NCI-H1092 (cell line): ENCODE results near the gene BDKRB2.
"Not testable (repeated sequence)": the region's sequence is repeated elsewhere in the genome, so short reads cannot be mapped to it uniquely, and the experiment has no call there.

Source experiments
- DNase-seq: peaks from one replicate; lab custom pipeline; 2025; lab: John Stamatoyannopoulos, UW

BDKRB2 gene

GRCh38 chr14:96225213-96225612 is 20.6 kb downstream of the BDKRB2 start:
- no peak for DNase-seq

- DNase-seq: no peak
Measured at GRCh38 chr14:96225745-96226151, 21.1 kb downstream of the BDKRB2 start.

DNA sequence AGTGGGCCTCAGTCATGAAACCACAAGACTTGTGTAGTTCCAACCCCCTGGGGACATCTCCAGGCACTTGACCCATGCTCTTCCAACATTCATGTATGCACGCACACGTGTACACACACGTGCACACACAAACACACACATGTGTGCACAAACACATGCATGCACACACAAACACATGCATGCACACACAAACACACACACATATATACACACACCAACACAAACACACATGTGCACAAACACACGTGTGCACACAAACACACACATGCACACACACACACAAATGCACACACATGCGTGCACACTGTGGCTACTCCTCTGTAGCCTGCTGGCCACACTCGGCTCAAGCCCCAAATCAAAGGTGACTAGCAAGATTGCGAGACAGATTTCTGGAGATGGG is 22.8 kb downstream of the BDKRB2 start:
- no peak for DNase-seq

- no peak for DNase-seq
Measured at GRCh38 chr14:96229315-96229714, 24.7 kb downstream of the BDKRB2 start.

DNA sequence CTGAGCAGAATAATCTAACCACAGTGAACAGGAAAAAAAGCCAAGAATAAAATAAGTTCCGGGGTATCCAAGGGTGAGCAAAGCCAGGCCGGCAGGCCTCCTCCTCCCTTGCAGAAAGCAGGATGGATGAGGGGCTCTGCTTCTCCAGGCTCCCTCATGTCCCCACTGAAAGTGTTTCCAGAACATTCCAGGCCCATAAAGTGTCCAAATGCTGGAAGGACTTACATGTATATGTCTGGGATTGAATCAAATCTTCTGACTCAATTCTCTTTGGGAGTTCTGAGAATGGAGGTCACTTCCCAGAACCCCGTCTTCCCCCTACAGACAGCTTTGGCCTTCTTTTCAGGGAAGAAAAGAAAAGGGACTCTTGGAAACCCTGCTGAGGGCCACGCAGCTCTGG is 26.4 kb downstream of the BDKRB2 start:
- DNase-seq: no peak

DNA sequence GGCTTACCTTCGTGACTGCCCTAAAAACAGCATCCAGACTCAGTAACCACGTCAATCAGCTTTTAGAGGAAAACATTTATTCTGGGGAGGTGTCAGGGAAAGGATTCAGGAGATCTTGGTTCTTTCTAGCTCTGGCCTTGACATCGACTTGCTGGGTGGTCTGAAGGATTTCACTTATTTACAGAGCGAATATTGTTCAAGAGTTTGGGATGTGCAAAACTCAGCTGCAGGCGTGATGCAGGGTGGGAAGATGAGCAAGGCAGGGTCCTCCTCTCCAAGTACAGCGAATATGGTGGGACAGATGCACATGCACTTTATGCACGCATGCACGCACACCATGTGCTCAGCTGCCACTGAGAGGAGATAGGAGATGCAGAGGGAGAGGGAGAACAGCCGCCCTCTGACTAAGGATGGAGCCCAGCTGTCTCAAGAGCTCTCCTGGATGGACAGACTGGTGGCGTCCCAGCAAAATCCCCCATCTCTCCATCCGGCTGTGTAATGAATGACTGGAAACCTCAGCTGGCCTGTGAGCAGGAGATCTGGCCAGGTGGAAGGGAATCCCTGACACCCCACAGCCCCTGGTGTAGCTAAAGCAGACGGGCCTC is 27.0 kb downstream of the BDKRB2 start:
- no peak for DNase-seq

GRCh38 chr14:96232506-96232905 is 27.9 kb downstream of the BDKRB2 start:
- DNase-seq: no peak

DNA sequence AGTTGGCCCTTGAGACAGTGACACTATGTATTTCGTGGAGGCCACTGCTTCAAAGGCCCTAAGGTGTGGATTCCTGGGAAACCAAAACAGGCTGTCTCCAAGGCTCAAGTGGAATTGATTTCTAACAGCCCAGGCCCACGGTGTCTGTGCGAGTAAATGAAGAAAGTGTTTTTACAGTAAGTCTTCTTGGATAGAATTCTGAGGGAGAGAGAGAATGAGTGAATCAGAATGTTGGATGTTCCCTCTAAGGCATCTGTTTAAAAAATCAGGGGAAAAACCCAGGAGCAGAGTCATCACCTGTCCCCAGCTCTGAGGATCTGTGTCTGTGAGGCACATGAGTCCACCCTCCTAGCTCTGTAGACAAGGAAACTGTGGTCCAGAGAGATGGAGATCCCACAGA is 29.0 kb downstream of the BDKRB2 start:
- no peak for DNase-seq

DNA sequence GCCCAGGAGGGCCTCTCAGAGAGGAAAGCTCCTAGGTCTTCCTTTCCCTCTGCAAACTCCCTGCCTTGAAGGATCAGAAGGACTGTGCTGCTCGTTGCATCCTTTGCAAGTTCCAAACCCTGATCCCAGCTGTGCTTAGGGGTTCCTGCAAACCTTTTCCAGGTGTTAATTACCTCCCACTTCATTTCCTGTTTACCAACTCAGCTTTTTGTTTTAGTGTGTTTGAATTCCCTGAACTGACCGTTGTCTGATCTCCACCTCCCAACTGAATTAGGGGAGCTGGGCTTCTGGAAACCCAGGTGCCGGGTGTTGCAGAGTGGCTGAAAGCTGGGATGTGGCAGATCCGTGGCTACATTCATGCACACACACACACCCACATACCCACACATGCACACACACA is 30.8 kb downstream of the BDKRB2 start:
- DNase-seq: no peak

DNA sequence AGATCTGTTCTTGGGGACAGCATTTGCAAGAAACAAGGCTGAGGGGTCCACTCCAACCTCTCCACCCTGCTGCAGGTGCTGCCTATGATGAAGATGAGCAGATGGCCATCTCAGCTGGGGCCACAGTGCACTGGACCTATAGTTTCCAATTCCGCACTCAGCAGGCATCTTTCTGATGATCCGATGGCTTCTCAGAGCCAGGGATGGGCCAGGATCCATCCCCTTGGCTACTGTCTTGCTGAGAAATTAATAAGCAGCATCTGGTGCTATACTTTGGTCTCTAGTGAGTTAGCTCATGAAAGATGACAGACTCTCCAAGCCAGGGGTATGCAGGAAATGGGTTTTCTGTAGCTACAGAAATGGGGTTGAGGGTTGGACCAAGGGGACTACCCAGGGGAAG is 33.0 kb downstream of the BDKRB2 start:
- DNase-seq: no peak

DNA sequence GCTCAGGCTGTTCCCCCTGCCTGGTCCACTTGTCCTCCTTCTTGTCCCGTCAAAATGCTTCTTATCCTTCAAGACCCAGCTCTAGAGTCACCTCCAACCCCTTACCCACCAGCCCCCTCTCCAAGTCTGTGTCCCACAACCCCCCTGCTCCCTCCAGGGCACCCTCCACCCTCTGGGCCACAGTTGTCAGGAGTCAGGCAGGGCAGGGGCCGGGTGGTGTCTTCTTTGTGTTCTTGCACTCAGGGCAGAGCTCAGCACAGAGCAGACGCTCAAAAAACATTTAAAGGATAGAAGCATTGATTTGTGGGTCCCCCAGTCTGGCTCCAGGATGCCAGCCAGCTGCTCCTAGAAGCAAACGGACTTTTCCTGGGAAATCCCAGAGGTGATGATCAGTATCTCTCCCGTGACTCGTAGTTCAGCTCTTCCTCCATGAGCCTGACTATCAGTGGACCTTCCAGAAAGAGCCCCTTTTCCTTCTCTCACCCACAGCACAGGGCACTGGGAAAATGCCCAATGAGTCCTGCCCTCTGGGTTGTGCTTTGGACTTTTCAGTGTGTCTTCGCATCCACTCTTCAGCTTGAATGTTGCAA is 34.1 kb downstream of the BDKRB2 start:
- DNase-seq: no peak

DNA sequence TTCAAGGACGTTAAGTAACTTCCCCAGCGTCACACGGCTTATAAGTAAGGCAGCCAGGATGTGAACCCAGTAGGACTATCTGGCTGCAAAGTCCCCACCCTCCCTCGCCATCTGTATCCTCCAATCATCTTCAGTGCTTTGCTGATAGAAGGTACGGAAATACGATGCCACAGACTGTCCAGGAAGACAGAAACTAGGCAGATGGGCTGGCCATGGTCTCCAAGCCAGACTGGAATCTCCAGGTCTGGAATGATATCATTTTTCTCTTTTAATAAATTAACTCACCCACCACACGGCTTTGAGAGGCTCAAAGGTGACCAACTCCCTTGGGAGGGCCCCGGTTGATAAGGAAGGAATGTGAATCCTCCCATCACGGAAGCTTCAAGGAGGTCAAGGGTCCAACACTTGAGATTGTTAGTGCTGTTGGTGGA is 35.1 kb downstream of the BDKRB2 start:
- no peak for DNase-seq

- no peak for DNase-seq
Measured at GRCh38 chr14:96240641-96241040, 36.0 kb downstream of the BDKRB2 start.

GRCh38 chr14:96242126-96242525 is 37.5 kb downstream of the BDKRB2 start:
- DNase-seq: no peak

DNA sequence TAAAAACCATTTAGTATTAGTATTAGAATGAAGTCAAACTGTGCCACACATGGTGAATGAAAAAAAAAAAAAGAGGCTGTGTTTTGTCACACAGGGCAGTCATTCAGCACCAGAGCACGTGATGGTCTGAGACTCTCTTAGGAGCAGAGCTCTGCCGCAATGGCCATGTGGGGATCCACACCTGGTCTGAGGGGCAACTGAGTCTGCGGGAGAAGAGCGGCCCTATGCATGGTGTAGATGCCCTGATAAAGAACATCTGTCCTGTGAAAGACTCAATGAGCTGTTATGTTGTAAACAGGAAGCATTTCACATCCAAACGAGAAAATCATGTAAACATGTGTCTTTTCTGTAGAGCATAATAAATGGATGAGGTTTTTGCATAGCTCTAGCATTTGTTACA is 39.1 kb downstream of the BDKRB2 start:
- no peak for DNase-seq

- DNase-seq: not testable (repeated sequence)
Measured at GRCh38 chr14:96245074-96245473, 40.4 kb downstream of the BDKRB2 start.

GRCh38 chr14:96245710-96246538 is 41.3 kb downstream of the BDKRB2 start:
- DNase-seq: no peak

DNA sequence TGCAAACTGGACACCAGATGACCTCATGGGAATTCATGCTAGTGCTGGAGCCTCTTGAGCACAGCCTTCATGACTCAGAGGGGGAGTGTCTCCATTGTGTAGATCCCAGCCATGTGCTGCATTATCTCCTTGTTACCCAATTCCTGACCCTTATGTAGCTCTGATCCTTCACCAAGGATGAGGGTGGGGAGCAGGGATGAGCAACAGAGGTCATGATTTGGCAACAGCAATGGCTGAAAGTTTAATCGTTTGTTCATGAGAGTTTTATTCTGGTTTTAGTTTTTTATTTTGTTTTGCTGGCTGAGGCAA is 41.9 kb downstream of the BDKRB2 start:
- no peak for DNase-seq

GRCh38 chr14:96247031-96247430 is 42.4 kb downstream of the BDKRB2 start:
- DNase-seq: no peak

- no peak for DNase-seq
Measured at GRCh38 chr14:96249029-96249428, 44.4 kb downstream of the BDKRB2 start.

DNA sequence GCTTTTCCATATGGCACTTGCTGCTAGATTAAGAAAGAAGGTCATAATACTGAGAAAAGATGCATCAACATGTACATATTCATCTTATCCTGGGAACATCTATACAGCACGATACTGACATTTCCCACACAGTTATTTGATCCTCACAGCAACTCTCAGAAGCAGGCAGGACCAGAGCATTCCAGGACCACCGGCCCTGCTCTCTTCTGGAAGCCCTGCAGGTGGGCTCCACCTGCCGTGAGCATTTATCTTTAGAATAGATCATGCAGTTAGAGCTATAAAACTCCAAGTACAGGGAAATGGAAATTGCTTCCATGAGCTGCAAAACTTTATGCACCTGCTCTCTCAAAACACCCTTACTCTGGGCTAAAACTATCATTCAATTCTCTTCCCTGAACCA is 45.8 kb downstream of the BDKRB2 start:
- DNase-seq: no peak

DNA sequence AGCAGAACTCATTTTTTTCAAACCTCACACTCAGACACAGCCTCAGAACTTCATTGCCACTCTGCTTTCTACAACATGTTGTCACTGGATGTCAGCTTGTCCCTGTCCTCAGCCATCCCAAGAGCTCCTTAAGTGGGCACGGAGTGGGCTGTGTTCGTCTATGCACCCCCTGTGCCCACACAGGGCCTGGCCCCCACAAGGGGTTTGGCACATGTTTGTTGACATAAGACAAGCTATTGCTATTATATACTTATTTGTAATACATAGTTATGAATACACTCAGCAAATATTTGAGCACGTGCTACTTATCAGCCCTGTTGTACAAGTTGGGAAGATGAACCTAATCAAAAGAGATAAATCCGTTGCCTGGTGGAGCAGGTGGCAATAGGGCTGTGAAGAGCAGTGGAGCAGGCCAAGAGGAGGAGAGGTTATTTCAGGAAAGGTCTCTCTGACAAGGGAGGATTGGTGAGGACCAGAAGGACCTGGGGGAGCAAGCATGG is 47.1 kb downstream of the BDKRB2 start:
- no peak for DNase-seq

- DNase-seq: peak; percentile 65
Measured at GRCh38 chr14:96252323-96252998, 47.8 kb downstream of the BDKRB2 start.
